GM21576 (cell line): Measurements from ENCODE around the gene PPM1A.

Experiments
- ATAC-seq: cut with Tn5 transposase; IDR thresholded peaks from one replicate; pipeline ENCODE4 v1.9.1; 2021; ENCODE audit warnings: mild to moderate bottlenecking, moderate library complexity; ENCODE audit not compliant: unreplicated experiment

The PPM1A gene

GRCh38 chr14:60257865-60258264 is 8.8 kb downstream of the PPM1A start:
- no peak for ATAC-seq

GRCh38 chr14:60265163-60265562 is 16.1 kb downstream of the PPM1A start:
- ATAC-seq, result no peak

GRCh38 chr14:60266021-60266937 is 17.3 kb downstream of the PPM1A start:
- no peak for ATAC-seq

GRCh38 chr14:60272177-60272576 is 23.2 kb downstream of the PPM1A start:
- no peak for ATAC-seq

GRCh38 chr14:60273956-60274355 is 24.9 kb downstream of the PPM1A start:
- ATAC-seq, result no peak

GRCh38 chr14:60274448-60274847 is 25.4 kb downstream of the PPM1A start:
- no peak for ATAC-seq

GRCh38 chr14:60275932-60276331 is 26.9 kb downstream of the PPM1A start:
- no peak for ATAC-seq

GRCh38 chr14:60276347-60276746 is 27.3 kb downstream of the PPM1A start:
- ATAC-seq, result no peak

GRCh38 chr14:60277605-60278190 is 28.7 kb downstream of the PPM1A start:
- no peak for ATAC-seq

GRCh38 chr14:60278350-60278749 is 29.3 kb downstream of the PPM1A start:
- no peak for ATAC-seq

GRCh38 chr14:60287452-60287851 is 38.4 kb downstream of the PPM1A start:
- ATAC-seq, result no peak

- no peak for ATAC-seq
Measured at GRCh38 chr14:60288279-60288678, 39.3 kb downstream of the PPM1A start.

GRCh38 chr14:60294411-60295069 is 45.5 kb downstream of the PPM1A start:
- ATAC-seq, result no peak

- ATAC-seq, result no peak
Measured at GRCh38 chr14:60300019-60300418, 51.0 kb downstream of the PPM1A start.

GRCh38 chr14:60301685-60302084 is 52.7 kb downstream of the PPM1A start:
- no peak for ATAC-seq

GRCh38 chr14:60302663-60303062 is 53.6 kb downstream of the PPM1A start:
- no peak for ATAC-seq

GRCh38 chr14:60303745-60304144 is 54.7 kb downstream of the PPM1A start:
- ATAC-seq, result no peak

GRCh38 chr14:60304509-60304908 is 55.5 kb downstream of the PPM1A start:
- no peak for ATAC-seq

- no peak for ATAC-seq
Measured at GRCh38 chr14:60309867-60310552, 61.0 kb downstream of the PPM1A start.

- no peak for ATAC-seq
Measured at GRCh38 chr14:60311417-60311816, 62.4 kb downstream of the PPM1A start.

- ATAC-seq, result no peak
Measured at GRCh38 chr14:60313093-60313492, 64.1 kb downstream of the PPM1A start.
